ENCODE measurements around the gene SESN1.

Gene SESN1

DNA sequence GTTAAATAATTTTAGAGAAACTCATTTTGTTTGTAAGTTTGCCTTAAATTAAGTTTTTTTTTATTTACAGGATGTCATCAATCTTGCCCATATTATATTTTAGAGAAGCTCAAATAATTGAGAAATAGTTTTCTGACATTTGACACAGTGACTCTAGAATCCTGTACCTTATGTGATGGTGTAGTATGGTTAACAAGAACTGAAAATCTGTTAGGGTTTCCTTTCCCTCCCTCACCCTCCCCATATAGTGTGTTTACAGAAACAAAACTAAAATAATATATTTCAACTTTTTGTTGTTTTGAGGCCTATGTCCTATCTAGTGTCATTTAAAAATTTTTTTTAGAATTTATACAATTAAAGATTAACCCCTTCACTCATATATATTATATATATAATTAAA is 91.8 kb downstream of the SESN1 start:
- DNase-seq (ENCODE audit: extremely low read depth, low read depth): no peak
- TF ChIP-seq, protein P1, sequence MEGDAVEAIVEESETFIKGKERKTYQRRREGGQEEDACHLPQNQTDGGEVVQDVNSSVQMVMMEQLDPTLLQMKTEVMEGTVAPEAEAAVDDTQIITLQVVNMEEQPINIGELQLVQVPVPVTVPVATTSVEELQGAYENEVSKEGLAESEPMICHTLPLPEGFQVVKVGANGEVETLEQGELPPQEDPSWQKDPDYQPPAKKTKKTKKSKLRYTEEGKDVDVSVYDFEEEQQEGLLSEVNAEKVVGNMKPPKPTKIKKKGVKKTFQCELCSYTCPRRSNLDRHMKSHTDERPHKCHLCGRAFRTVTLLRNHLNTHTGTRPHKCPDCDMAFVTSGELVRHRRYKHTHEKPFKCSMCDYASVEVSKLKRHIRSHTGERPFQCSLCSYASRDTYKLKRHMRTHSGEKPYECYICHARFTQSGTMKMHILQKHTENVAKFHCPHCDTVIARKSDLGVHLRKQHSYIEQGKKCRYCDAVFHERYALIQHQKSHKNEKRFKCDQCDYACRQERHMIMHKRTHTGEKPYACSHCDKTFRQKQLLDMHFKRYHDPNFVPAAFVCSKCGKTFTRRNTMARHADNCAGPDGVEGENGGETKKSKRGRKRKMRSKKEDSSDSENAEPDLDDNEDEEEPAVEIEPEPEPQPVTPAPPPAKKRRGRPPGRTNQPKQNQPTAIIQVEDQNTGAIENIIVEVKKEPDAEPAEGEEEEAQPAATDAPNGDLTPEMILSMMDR (IDR thresholded peaks at IDR 0.05; ENCODE audit: low read depth, low read length, missing control alignments): no peak
- no peak overlapping the region for H3K4me3 ChIP-seq (replicated peaks; ENCODE audit: low read depth, low read length)

DNA sequence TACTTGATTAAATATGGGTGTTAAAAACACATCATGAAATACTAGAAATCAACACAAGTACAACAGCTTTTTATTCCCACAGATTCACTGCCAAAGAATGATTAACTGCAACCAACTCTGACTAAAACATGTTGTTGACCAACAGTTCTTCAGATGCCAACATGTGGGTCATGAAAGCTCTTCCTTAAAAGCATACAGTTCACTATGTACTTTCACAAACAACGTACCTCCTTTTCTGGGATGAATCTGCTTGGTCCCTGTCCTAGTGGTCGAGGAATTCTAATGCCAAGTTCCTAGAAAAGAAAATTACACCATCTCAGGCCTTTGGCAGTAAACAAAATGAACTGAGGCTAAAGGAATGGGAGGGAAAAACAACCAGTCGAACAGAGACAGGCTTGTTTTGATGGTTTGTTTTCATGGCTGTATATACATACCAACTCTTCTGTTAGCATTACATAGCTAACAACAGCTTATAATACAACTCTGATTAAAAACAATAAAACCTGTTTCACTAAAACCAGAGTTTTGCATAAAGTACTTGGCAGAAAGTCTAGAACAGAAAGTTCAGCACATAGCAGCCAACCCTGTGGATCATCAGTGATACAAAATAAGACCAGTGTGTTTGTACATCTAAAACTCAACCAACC is 92.5 kb downstream of the SESN1 start:
- no peak overlapping the region for H3K4me3 ChIP-seq (replicated peaks; ENCODE audit: low read depth, low read length)
- TF ChIP-seq, protein P1 (IDR thresholded peaks at IDR 0.05; ENCODE audit: low read depth, low read length, missing control alignments): no peak
- no peak for DNase-seq (ENCODE audit: extremely low read depth, low read depth)

DNA sequence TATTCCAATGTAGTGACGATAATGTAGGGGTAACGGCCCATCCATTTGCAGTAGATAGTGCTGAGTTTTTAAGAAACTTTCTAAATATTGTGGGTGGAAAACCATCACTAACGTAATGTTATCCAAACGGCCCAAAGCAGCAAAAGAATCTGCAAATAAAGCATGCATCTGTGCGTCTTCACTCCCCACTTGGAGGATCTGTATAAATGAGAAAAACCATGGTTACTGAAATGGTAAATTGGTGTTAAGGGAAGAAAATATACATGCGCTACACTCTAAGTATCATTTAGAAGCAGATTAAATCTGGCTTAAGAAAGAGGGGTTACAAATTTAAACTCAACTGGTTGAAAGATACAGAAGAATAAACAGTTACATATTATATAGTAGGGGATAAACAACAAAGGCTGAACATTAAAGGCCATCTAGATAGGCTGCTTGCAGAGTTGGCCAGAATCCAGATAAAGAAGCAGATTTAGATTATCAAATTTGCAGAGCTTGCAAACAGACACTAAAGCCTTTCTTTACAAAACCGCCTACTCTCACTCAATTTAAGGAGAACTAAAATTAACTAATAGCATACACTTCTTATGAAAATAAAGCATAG is 93.3 kb downstream of the SESN1 start:
- DNase-seq (ENCODE audit: extremely low read depth, low read depth): no peak
- H3K4me3 ChIP-seq (replicated peaks; ENCODE audit: low read depth, low read length): no peak overlapping the region
- TF ChIP-seq, protein P1 (IDR thresholded peaks at IDR 0.05; ENCODE audit: low read depth, low read length, missing control alignments): no peak

DNA sequence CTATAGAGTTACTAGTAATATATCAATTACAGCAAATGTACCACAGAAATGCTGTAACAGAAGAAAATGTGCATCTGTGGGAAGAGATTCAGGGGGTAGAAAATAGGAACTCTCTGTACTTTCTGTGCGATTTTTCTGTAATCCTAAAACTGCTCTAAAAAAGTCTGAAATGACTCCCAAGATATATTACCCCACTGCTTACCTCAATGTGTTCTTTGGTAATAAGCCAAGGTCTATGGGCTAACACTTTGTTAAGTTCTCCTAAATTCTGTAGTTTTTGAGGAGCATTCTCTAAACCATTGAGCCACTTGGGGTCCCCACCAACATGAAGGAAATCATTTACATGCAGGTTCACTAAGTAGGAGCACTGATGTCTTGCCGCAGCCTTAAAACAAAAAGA is 94.4 kb downstream of the SESN1 start:
- DNase-seq (ENCODE audit: extremely low read depth, low read depth): no peak
- TF ChIP-seq, protein P1 (IDR thresholded peaks at IDR 0.05; ENCODE audit: low read depth, low read length, missing control alignments): no peak

DNA sequence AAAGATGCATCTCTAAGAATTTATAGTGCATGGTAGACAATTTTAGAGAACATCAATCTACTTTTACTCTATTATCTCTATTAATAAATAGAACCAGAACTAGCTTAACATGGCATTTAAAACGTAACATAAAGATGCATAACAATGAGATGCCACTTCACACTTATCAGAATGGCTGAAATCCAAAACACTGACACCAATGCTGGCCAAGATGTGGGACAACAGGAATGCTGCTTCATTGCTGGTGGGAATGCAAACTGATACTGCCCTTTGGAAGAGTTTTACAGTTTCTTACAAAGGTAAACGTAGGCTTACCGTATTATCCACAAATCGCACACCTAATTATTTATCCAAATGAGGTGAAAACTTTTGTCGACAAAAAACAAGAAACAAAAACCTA is 95.2 kb downstream of the SESN1 start:
- no peak overlapping the region for H3K4me3 ChIP-seq (replicated peaks; ENCODE audit: low read depth, low read length)
- DNase-seq (ENCODE audit: extremely low read depth, low read depth): no peak
- TF ChIP-seq, protein P1 (IDR thresholded peaks at IDR 0.05; ENCODE audit: low read depth, low read length, missing control alignments): no peak

More for the DNA sequence above, 94.4 kb downstream of the SESN1 start:
- H3K4me3 ChIP-seq (replicated peaks; ENCODE audit: low read depth, low read length): no peak overlapping the region

DNA sequence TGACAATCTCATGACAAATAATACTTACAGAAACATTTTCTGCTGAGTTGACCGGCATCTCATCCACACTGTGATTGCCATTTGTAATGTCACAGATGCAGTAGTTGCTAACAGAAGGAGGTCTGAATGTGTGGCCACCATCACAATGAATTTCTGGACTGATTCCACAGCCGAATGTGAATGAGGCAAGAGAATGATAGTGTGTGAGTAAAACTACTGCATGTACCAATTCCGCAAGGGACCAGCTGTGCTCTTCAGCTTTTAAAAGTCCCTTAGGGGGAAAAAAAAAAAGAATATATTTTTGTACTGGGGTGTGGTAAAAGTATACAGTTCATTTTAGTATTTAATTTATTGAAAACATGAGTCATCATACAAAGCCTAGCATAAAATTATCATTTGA is 96.2 kb downstream of the SESN1 start:
- H3K4me3 ChIP-seq (replicated peaks; ENCODE audit: low read depth, low read length): no peak overlapping the region
- TF ChIP-seq, protein P1 (IDR thresholded peaks at IDR 0.05; ENCODE audit: low read depth, low read length, missing control alignments): no peak
- no peak for DNase-seq (ENCODE audit: extremely low read depth, low read depth)
